HG03045 (cell line): ENCODE measurements around the gene FDX1.

ENCODE experiments used
- ATAC-seq: cut with Tn5 transposase; IDR thresholded peaks from one replicate; pipeline ENCODE4 v1.9.1; 2021; ENCODE audit warnings: mild to moderate bottlenecking, moderate library complexity; ENCODE audit not compliant: unreplicated experiment

Gene FDX1

DNA sequence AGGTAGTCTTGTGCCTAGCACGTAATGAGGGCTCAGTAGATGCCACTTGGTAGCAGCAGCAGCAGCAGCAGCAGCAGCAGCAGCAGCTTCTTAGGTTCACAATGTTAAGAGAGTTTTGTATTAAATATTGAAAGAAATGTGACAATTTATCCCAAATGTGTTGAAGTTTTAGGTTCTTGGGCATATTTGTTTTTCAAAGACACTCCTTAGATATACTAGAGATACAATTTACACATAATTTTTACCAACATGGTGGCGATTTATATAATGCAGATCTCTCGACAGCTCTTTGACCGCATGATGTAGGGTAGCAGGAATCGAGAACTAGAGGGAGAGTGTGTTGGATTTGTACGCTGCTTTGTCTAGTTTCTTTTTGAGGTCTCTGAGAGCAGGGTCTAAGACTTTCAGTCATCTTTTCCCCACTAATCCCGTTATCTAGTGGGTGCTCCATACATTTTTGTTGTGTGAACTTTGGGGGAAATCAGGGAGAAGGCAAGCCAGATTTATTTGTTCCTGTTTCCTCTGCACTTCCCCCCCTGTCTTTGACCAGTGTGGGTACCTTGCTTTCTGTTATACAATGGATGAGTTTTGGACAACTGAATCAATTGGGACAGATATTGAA is 1.4 kb downstream of the FDX1 start:
- ATAC-seq, result no peak

GRCh38 chr11:110431674-110432073 is 1.9 kb downstream of the FDX1 start:
- ATAC-seq, result no peak

- ATAC-seq, result no peak
Measured at GRCh38 chr11:110432713-110433392, 3.1 kb downstream of the FDX1 start.

DNA sequence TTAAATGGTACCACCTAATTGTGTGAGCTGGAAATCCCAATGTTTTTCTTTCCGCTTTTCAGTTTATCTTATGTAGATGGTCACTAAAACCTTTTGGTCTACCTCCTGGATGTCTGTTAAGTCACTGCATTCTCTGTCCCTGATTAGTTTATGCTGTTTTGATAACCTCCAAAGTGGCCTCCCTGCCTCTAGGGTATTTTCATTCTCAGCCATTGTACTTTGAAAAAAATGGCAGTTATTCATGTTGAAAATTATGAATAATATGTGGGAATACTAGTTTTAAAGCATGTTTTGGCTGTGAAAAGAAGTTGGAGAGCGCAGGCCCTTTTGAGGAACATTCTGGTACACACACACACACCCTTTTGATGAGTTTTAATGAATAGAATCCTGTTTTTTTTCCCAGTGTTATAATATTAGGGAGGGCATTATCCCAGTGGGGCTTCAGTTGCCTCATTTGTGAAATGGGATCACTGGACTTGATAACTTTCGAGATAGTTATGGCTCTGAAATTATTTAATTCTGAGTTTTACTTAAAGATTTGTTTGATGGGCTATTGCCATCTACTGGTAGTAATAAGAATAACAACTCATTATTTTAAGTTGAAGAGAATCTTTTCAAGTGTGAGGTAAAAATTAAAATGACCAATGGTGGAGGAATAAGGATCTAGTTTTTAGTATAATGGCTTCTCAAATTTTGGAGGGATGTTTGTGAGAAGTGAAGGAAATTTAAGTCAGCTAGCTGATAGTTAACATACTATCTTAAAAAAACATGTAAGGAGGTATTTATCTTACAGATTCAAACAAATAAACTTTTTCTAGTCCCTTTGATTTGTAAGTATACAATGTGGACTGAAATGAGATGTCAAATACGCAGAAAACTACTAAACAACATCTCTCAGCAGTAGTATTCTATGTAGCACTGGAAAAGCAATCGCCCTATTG is 3.9 kb downstream of the FDX1 start:
- ATAC-seq, result no peak

GRCh38 chr11:110434952-110435779 is 5.4 kb downstream of the FDX1 start:
- ATAC-seq, result no peak

DNA sequence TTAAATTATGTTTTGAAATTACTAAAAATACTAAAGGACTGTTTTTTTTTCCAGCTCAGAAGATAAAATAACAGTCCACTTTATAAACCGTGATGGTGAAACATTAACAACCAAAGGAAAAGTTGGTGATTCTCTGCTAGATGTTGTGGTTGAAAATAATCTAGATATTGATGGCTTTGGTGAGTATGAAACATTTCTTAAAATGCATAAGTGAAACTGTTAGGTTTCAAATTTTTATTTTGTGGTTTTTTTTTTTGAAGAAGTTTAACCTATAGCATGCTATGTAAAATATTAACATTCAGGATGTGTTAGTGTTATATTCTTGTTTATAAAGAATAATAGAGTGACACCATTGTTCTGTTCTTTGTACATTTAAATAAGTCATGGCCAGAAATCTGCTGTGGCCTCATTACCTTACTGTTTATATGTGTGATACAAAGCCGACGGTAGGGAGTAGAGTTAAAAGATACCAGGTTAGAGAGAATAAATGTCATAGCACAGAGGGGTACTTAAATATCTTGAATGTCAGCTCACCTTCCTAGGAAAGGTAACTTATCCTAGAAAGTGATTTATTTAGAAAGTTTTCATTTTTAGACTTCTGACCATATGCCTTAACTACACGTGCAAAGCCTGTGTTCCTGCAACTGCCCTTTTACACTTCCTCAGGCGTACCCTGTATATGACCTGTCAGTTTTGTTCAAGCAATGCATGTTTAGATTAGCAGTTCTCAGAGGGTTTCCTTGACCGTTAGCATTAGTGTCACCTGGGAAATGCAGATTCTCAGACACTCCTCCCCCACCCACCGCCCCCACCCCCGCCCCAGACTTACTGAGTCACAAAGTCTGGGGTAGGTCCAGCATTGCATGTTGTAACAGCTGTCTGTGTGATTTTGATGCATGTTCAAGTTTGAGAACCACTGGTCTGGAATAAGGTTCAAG is 6.3 kb downstream of the FDX1 start:
- no peak for ATAC-seq

GRCh38 chr11:110438017-110438416 is 8.3 kb downstream of the FDX1 start:
- ATAC-seq, result no peak

DNA sequence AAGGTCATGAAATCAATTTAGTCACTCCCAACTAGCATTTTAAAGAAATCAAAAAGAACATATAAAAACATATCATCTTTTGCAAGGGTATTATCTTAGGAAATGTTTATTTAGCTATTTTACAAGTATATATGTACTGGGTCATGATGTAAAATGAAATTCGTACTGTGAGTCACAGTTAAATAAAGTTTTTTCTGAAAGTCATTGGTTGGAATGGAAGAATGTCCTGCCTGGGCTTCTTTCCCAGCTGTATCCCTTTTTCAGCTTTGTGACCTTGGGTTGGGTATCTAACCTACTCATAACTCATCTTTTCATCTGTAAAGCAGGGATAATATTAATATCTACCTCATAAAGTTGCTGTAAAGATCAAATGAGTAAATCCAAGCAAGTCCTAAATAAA is 15.7 kb downstream of the FDX1 start:
- no peak for ATAC-seq

DNA sequence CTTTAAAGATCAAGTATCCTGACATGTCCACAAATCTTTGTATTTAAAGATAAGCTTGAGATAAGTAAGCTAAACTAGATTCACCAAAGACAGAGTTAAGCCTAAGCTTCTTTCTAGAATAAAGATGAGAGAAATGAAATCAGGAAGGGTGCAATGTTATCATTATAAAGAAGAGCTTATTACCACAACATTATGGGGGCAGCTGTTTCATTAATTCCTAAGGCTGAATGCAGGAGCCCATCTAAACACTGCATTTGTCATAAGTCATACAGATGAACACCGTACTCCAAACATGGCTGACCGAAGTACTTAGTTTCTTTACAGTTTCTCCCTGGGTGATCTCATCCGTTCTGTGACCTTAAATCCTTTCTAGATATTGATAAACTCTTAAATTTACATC is 16.3 kb downstream of the FDX1 start:
- no peak for ATAC-seq

DNA sequence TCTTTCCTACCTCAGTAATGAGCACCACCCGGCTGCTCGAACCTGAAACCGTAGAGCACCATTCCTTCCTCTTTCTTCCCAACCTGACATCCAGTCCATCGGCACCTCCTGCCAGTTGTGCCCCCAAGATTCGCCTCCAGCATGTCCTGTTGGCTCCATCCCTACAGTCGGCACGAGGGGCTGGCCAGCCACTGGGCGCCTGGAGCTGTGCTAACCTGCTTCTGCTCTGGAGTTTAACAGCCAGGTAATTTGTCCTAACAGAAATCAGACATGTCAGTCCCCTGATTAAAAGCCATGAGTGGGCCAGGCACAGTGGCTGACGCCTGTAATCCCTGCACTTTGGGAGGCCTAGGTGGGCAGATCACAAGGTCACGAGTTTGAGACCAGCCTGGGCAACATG is 16.8 kb downstream of the FDX1 start:
- no peak for ATAC-seq

- ATAC-seq, result no peak
Measured at GRCh38 chr11:110447343-110447742, 17.6 kb downstream of the FDX1 start.

DNA sequence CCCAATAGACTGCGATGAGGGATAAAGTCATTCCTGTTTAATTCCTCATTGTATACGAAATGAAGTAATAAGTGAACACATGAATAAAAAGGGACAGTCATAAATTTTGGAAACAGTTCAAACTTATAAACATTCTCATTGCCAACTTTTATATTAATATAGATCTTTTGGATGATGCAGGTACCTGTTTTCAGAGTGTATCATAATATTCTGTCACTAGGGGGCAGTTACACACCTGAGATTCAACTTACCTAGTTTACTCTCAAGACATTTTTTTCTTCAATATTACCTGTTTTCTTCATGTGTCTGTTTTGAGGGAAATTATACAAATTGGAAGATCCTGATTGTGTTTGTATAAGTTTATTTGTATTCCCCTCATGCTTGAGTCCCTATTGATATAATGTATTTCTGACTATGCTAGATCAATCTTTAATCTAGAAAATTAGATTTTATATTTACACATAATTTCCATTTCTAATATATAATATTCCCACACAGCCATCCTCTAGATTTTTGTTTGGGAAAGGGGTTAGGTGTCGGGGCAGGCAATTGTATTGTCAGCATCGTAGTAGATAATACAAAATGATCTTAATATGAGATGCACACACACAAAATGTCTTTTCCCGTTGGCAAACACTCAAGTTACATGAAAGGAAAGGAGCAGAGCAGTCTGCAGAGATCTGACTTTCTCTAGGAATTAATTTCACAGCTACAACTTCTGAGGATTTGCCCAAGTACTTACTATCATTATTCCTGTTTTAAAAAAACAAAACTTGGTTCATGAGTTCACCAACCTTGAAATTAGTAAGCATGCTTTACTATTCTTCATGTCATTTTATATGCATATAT is 18.4 kb downstream of the FDX1 start:
- no peak for ATAC-seq

DNA sequence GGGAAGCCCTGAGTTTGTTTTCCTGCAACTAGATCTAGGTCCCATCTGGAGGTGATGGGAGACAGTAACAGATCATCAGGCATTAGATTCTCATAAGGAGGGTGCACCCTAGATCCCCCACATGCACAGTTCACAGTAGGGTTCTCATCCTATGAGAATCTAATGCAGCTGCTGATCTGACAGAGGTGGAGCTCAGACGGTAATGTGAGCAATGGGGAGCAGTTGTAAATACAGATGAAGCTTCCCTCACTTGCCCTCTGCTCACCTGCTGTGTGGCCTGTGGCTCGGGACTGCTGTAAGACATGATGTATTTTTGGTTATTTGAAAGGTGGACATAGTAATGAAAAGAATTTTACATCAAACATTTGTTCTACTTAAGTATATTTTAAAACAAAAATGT is 20.5 kb downstream of the FDX1 start:
- no peak for ATAC-seq

GRCh38 chr11:110452720-110453119 is 23.0 kb downstream of the FDX1 start:
- ATAC-seq, result no peak

GRCh38 chr11:110453684-110454354 is 24.1 kb downstream of the FDX1 start:
- ATAC-seq, result peak; percentile 82

DNA sequence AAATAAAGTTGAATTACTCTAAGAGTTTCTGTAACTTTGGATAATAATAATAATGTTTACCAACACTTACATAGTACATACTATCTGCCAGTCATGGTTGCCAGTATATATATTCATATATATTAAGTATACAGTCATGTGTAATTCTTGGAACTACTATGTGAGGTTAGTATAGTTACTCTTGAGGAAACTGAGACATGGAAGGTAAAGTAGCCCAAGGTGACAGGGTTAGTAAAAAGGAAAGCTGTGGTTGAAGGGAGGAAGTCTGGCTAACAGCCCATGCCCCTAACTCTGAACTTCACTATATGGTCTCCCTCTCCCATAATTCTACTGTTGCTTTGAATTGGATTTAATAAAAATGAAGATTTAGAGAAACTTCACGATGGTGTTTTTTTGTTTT is 24.9 kb downstream of the FDX1 start:
- ATAC-seq, result peak; percentile 43

DNA sequence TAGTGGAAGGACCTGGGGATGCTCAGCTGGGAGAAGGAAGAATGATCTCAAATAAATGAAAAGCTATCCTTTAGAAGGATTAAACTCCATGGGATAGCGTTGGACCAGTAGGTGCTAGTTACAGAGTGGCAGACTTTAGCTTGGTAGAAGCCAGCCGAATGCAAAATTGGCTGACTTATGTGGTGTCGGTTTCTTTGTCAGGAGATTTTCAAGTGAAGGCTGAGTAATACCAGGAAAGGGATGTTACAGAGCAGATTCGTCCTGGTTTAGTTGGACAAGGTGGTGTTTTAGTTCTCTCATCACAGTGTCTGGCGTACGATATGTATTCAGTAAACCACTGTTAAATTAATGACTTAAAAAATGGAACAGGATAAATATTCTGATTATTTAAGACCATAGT is 26.0 kb downstream of the FDX1 start:
- peak; percentile 41 for ATAC-seq

- no peak for ATAC-seq
Measured at GRCh38 chr11:110463153-110463552, 33.4 kb downstream of the FDX1 start.
